AG04450 (cell line): ENCODE results near the gene VPS37C. TPM values are rescaled to one million over a fixed set of nuclear protein-coding genes. Genes with fewer than 3 reads are reported as not detected.

Experiments used
- CTCF ChIA-PET: fragments of 300-600, 350-600 bp; formaldehyde crosslinking; extraction: SDS; loops from one replicate; lab custom pipeline; 2022; ENCODE audit warnings: antibody characterized with exemption, inconsistent platforms; lab: Charles Lee
- POLR2A ChIA-PET: fragments of 350-600 bp; formaldehyde crosslinking; extraction: SDS; loops from one replicate; lab custom pipeline; 2021; ENCODE audit warnings: antibody characterized with exemption, inconsistent platforms; lab: Yijun Ruan, JAX
- DNase-seq: peaks from one replicate; pipeline ENCODE4 v3.0.0-alpha.2; 2011; ENCODE audit warnings: low read depth, low spot score
- H3K27ac ChIP-seq: one replicate; pipeline ENCODE4 v1.5.1; 2012; ENCODE audit warnings: low read depth, low read length, control low read depth
- H3K27me3 ChIP-seq: one replicate; pipeline ENCODE4 v1.6.0; 2012; ENCODE audit warnings: low read length; ENCODE audit not compliant: control insufficient read depth, insufficient read depth
- H3K4me3 ChIP-seq: 2 replicates; pipeline ENCODE4 v1.5.1; 2011; ENCODE audit warnings: mild to moderate bottlenecking, low read depth, low read length, control low read depth
- H3K9me3 ChIP-seq: 2 replicates; pipeline ENCODE4 v1.5.1; 2012; ENCODE audit warnings: low read length; ENCODE audit not compliant: control insufficient read depth, insufficient read depth
- CTCF ChIP-seq: IDR thresholded peaks from 2 replicates; pipeline ENCODE4 v1.5.1; 2011; ENCODE audit warnings: low read depth, low read length, control low read depth, inconsistent platforms
- polyA plus RNA-seq: library from polyadenylated mRNA; depleted of rRNA; stranded (reverse); fragments of >200 nt; gene quantifications from 2 replicates; pipeline ENCODE4 v1.2.3, GENCODE V29; 2011

The VPS37C gene
- polyA plus RNA-seq, 1 experiment = 10.9 TPM

GRCh38 chr11:61133956-61134662 lies 27.1 kb downstream of the VPS37C start:
- no peak overlapping the region for H3K27ac ChIP-seq
- POLR2A ChIA-PET = no interaction called here
- TF ChIP-seq CTCF = no peak
- no peaks in the 10 kb centered on the region for H3K27me3 ChIP-seq
- CTCF ChIA-PET = interaction anchor here (0.9 kb wide), 1 partner anchor 40 kb away, joined by 3 read pairs; no protein-coding TSS in a partner anchor
- H3K4me3 ChIP-seq = no peak overlapping the region
- no peak for DNase-seq
- H3K9me3 ChIP-seq = no peaks in the 10 kb centered on the region

GRCh38 chr11:61133145-61133544 lies 28.1 kb downstream of the VPS37C start:
- no peak for TF ChIP-seq CTCF
- no peak for DNase-seq
- Histone ChIP-seq H3K27me3 (no peaks in the 10 kb centered on the region), H3K27ac (no peak overlapping the region), H3K9me3 (no peaks in the 10 kb centered on the region), H3K4me3 (no peak overlapping the region)
- CTCF ChIA-PET = interaction anchor here (0.7 kb wide), 1 partner anchor 28 kb away, joined by 3 read pairs; the partner anchor contains the start of gene VPS37C
- POLR2A ChIA-PET = no interaction called here

GRCh38 chr11:61132646-61133045 lies 28.6 kb downstream of the VPS37C start:
- Histone ChIP-seq H3K27ac (no peak overlapping the region), H3K9me3 (no peaks in the 10 kb centered on the region), H3K4me3 (no peak overlapping the region), H3K27me3 (no peaks in the 10 kb centered on the region)
- CTCF ChIA-PET = no interaction called here
- DNase-seq = no peak
- no peak for TF ChIP-seq CTCF
- POLR2A ChIA-PET = no interaction called here

- no peak for TF ChIP-seq CTCF
- Histone ChIP-seq H3K27ac (no peak overlapping the region), H3K27me3 (no peaks in the 10 kb centered on the region), H3K9me3 (no peaks in the 10 kb centered on the region), H3K4me3 (no peak overlapping the region)
- no peak for DNase-seq
- ChIA-PET POLR2A (no interaction called here), CTCF (no interaction called here)
These were observed 29.1 kb downstream of the VPS37C start for GRCh38 chr11:61131998-61132555.

- H3K27ac ChIP-seq = no peak overlapping the region
- no peaks in the 10 kb centered on the region for H3K27me3 ChIP-seq
- POLR2A ChIA-PET = no interaction called here
- no peak for TF ChIP-seq CTCF
- no peak overlapping the region for H3K4me3 ChIP-seq
- H3K9me3 ChIP-seq = no peaks in the 10 kb centered on the region
- DNase-seq = no peak
- CTCF ChIA-PET = interaction anchor here (3.5 to 3.8 kb wide), 2 partner anchors 9 to 56 kb away, joined by 22 to 37 read pairs; no protein-coding TSS in a partner anchor
These were observed 29.6 kb downstream of the VPS37C start for GRCh38 chr11:61131586-61131985.
